DOHH2 (cell line): ENCODE data around the gene NDE1.

ENCODE experiments used
- H3F3A ChIP-seq: fragments of 200-600 bp; sonication (generic), shearing (Covaris generic); 2 replicates; pipeline ENCODE4 v1.6.0; 2016; ENCODE audit warnings: antibody characterized with exemption, mild to moderate bottlenecking; ENCODE audit not compliant: control insufficient read depth, insufficient read depth
- H3K27ac ChIP-seq: fragments of 200-600 bp; sonication (generic); 2 replicates; pipeline ENCODE4 v1.5.1; 2014; ENCODE audit warnings: low read depth, mild to moderate bottlenecking, low read length, moderate library complexity
- H3K27me3 ChIP-seq: fragments of 200-600 bp; sonication (generic); 2 replicates; pipeline ENCODE4 v1.6.1; 2014; ENCODE audit warnings: mild to moderate bottlenecking, low read length, mixed read lengths; ENCODE audit not compliant: control insufficient read depth
- H3K36me3 ChIP-seq: fragments of 200-600 bp; sonication (generic); 2 replicates; pipeline ENCODE4 v1.6.1; 2014; ENCODE audit warnings: mild to moderate bottlenecking, low read length, moderate library complexity, mixed read lengths; ENCODE audit not compliant: control insufficient read depth
- H3K4me1 ChIP-seq: fragments of 200-600 bp; sonication (generic); 2 replicates; pipeline ENCODE4 v1.6.1; 2014; ENCODE audit warnings: mild to moderate bottlenecking, low read length, mixed read lengths; ENCODE audit not compliant: control insufficient read depth
- H3K4me2 ChIP-seq: fragments of 200-600 bp; sonication (generic); 2 replicates; pipeline ENCODE4 v1.6.0; 2014; ENCODE audit warnings: mild to moderate bottlenecking, low read length, moderate library complexity
- H3K4me3 ChIP-seq: fragments of 200-600 bp; sonication (generic); 2 replicates; pipeline ENCODE4 v1.5.1; 2014; ENCODE audit warnings: mild to moderate bottlenecking, low read length, mixed read lengths
- H3K79me2 ChIP-seq: fragments of 200-600 bp; sonication (generic); 2 replicates; pipeline ENCODE4 v1.6.1; 2014; ENCODE audit warnings: mild to moderate bottlenecking, low read length, mixed read lengths; ENCODE audit not compliant: control insufficient read depth
- H3K9me2 ChIP-seq: fragments of 200-600 bp; sonication (generic); replicated peaks from 2 replicates; pipeline ENCODE4 v1.6.1; 2014; ENCODE audit warnings: mild to moderate bottlenecking, low read length, mixed read lengths; ENCODE audit not compliant: control insufficient read depth
- H3K9me3 ChIP-seq: fragments of 200-600 bp; sonication (generic); 2 replicates; pipeline ENCODE4 v1.6.1; 2014; ENCODE audit warnings: antibody characterized with exemption, low read length, mixed read lengths; ENCODE audit not compliant: control insufficient read depth, insufficient read depth
- H4K20me1 ChIP-seq: fragments of 200-600 bp; sonication (generic); 2 replicates; pipeline ENCODE4 v1.6.0; 2014; ENCODE audit warnings: low read depth, mild to moderate bottlenecking, antibody characterized with exemption, low read length, moderate library complexity; ENCODE audit not compliant: control insufficient read depth, insufficient read depth
- EZH2phosphoT487 ChIP-seq: fragments of 200-600 bp; sonication (generic); IDR thresholded peaks from 2 replicates; pipeline ENCODE4 v1.6.1; 2017; ENCODE audit warnings: borderline replicate concordance, mild to moderate bottlenecking, antibody characterized with exemption, low read length, moderate library complexity, mixed read lengths
- TF ChIP-seq, protein P1 (sequence below): fragments of 200-600 bp; sonication (generic); IDR thresholded peaks from one replicate; pipeline ENCODE4 v1.5.1; 2014; ENCODE audit warnings: antibody characterized with exemption, mild to moderate bottlenecking, low read depth, low read length; ENCODE audit not compliant: poor library complexity, severe bottlenecking

The NDE1 gene

GRCh38 chr16:15743657-15744056 lies 93.6 kb downstream of the NDE1 start:
- Histone ChIP-seq H3K27me3 (peaks cover 4% of the 10 kb centered on the region), H3K9me2 (no peaks in the 10 kb centered on the region), H3K79me2 (no peaks in the 10 kb centered on the region), H3K27ac (no peak overlapping the region), H3K36me3 (no peaks in the 10 kb centered on the region), H3K4me2 (no peak overlapping the region), H3K9me3 (no peaks in the 10 kb centered on the region), H3F3A (no peaks in the 10 kb centered on the region), H3K4me1 (peaks cover 11% of the 10 kb centered on the region), H4K20me1 (no peaks in the 10 kb centered on the region), H3K4me3 (no peak overlapping the region)
- TF ChIP-seq, protein P1, sequence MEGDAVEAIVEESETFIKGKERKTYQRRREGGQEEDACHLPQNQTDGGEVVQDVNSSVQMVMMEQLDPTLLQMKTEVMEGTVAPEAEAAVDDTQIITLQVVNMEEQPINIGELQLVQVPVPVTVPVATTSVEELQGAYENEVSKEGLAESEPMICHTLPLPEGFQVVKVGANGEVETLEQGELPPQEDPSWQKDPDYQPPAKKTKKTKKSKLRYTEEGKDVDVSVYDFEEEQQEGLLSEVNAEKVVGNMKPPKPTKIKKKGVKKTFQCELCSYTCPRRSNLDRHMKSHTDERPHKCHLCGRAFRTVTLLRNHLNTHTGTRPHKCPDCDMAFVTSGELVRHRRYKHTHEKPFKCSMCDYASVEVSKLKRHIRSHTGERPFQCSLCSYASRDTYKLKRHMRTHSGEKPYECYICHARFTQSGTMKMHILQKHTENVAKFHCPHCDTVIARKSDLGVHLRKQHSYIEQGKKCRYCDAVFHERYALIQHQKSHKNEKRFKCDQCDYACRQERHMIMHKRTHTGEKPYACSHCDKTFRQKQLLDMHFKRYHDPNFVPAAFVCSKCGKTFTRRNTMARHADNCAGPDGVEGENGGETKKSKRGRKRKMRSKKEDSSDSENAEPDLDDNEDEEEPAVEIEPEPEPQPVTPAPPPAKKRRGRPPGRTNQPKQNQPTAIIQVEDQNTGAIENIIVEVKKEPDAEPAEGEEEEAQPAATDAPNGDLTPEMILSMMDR = no peak
- TF ChIP-seq EZH2phosphoT487 = no peak

DNA sequence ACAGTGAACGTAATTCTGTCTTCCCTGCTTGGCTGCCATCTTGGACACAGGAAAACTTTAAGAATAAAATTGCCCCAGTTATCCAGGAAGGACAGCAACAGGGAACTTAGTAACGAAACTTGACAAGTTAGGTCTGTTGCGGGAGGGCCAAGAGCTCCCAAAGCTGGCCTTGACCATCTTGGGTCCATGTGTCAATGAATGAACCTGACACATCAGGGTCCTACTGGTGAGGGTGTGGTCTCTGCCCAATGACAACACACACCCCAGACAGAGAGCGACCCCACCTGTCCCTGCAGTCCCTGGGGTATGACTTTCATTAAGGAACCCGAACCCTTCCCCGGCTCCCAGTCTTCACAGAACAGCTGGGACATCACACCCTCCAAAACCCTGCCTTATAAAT lies 96.3 kb downstream of the NDE1 start:
- no peaks in the 10 kb centered on the region for H3F3A ChIP-seq
- H3K79me2 ChIP-seq = no peaks in the 10 kb centered on the region
- no peaks in the 10 kb centered on the region for H3K9me3 ChIP-seq
- no peak overlapping the region for H3K4me2 ChIP-seq
- TF ChIP-seq EZH2phosphoT487 = no peak
- TF ChIP-seq, protein P1 = no peak
- H3K4me3 ChIP-seq = no peak overlapping the region
- no peaks in the 10 kb centered on the region for H3K36me3 ChIP-seq
- peaks cover 4% of the 10 kb centered on the region for H3K27me3 ChIP-seq
- no peak overlapping the region for H3K27ac ChIP-seq
- H4K20me1 ChIP-seq = no peaks in the 10 kb centered on the region
- no peaks in the 10 kb centered on the region for H3K9me2 ChIP-seq
- peaks cover 7% of the 10 kb centered on the region for H3K4me1 ChIP-seq

GRCh38 chr16:15747937-15748336 lies 97.9 kb downstream of the NDE1 start:
- Histone ChIP-seq H4K20me1 (no peaks in the 10 kb centered on the region), H3K36me3 (no peaks in the 10 kb centered on the region), H3K27ac (no peak overlapping the region), H3K4me1 (no peaks in the 10 kb centered on the region), H3K9me3 (no peaks in the 10 kb centered on the region), H3K9me2 (no peaks in the 10 kb centered on the region), H3K27me3 (no peaks in the 10 kb centered on the region), H3K4me3 (no peak overlapping the region), H3F3A (no peaks in the 10 kb centered on the region), H3K79me2 (no peaks in the 10 kb centered on the region), H3K4me2 (no peak overlapping the region)
- TF ChIP-seq, protein P1 = no peak
- no peak for TF ChIP-seq EZH2phosphoT487

DNA sequence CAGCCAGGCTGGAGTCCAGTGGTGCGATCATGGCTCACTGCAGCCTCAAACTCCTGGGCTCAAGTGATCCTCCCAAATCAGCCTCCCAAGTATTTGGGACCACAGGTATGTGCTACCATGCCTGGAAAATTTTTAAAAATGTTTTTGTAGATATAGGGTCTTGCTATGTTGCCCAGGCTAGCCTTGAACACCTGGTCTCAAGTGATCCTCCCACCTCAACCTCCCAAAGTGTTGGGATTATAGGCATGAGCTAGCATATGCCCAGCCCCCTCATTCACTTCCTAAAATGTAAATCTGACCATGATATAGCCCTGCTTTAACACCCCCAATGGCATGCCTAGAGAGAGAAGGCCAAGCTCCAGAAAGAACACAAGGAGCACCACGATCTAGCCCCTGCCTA lies 98.6 kb downstream of the NDE1 start:
- no peaks in the 10 kb centered on the region for H3K9me2 ChIP-seq
- no peaks in the 10 kb centered on the region for H3K27me3 ChIP-seq
- H3K27ac ChIP-seq = no peak overlapping the region
- H3F3A ChIP-seq = no peaks in the 10 kb centered on the region
- H3K4me1 ChIP-seq = no peaks in the 10 kb centered on the region
- H3K79me2 ChIP-seq = no peaks in the 10 kb centered on the region
- H3K4me2 ChIP-seq = no peak overlapping the region
- no peaks in the 10 kb centered on the region for H3K36me3 ChIP-seq
- no peak overlapping the region for H3K4me3 ChIP-seq
- TF ChIP-seq, protein P1 = no peak
- TF ChIP-seq EZH2phosphoT487 = no peak
- no peaks in the 10 kb centered on the region for H3K9me3 ChIP-seq
- H4K20me1 ChIP-seq = no peaks in the 10 kb centered on the region
